Measurements from ENCODE around the gene CTCF.
"Not testable (repeated sequence)": the region's sequence is repeated elsewhere in the genome, so short reads cannot be mapped to it uniquely, and the experiment has no call there.

CTCF gene, protein sequence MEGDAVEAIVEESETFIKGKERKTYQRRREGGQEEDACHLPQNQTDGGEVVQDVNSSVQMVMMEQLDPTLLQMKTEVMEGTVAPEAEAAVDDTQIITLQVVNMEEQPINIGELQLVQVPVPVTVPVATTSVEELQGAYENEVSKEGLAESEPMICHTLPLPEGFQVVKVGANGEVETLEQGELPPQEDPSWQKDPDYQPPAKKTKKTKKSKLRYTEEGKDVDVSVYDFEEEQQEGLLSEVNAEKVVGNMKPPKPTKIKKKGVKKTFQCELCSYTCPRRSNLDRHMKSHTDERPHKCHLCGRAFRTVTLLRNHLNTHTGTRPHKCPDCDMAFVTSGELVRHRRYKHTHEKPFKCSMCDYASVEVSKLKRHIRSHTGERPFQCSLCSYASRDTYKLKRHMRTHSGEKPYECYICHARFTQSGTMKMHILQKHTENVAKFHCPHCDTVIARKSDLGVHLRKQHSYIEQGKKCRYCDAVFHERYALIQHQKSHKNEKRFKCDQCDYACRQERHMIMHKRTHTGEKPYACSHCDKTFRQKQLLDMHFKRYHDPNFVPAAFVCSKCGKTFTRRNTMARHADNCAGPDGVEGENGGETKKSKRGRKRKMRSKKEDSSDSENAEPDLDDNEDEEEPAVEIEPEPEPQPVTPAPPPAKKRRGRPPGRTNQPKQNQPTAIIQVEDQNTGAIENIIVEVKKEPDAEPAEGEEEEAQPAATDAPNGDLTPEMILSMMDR

DNA sequence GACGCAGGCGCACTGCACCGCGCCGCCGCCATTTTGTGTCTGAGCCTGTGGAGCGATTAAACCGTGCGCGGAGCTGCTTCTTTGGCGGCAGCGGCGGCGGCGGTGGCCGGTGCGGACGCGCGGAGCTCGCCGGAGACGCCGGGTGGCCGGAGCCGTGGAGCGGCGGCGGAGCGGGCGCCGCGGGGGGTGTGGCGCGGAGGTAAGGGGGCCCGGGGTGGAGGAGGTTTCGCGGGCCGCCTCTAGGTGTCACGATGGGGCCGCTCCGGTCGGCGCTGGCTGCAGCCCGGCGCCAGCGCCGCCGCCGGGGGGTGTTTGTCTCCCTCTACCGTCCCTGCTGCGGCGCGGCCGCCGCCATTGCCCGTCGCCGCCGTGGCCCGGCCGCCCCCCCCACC, at the start of gene CTCF:
TSS of gene CTCF (plus strand) at position 1 of the 392 bp plus-strand sequence. CDS start 48,307 bp downstream, outside the sequence.
- DNase-seq: peak; percentile 62

DNA sequence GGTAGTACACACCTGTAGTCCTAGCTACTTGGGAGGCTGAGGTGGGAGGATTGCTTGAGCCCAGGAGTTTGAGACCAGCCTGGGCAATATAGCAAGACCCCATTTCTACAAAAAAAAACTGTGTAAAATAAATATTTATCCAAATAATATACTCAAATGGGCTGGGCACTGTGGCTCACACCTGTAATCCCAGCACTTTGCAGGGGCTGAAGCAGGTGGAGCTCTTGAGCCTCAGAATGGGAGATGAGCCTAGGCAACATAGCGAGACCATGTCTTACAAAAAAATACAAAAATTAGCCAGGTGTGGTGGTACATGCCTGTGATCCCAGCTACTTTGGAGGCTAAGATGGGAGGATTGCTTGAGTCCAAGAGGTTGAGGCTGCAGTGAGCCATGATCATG, 48.4 kb upstream of the CTCF start:
- not testable (repeated sequence) for DNase-seq

DNA sequence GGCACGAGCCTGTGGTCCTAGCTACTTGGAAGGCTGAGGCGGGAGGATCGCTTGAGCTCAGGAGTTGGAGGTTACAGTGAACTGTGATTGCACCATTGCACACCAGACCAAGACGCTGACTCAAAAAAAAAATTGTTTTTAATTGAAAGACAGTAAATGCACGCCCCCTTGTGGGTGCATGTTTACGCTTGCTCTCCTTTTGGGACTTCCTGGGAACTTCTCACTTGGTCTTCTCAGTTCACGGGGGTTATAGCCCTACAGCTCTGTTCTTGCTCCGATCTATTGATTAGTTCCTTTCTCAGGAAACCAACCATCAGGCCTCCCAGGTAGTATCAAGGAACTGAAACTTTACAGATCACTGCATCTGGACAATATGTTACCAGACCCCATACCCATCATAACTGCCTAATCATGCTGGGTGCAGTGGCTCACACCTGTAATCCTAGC, 47.9 kb upstream of the CTCF start:
- DNase-seq: peak; percentile 26

DNA sequence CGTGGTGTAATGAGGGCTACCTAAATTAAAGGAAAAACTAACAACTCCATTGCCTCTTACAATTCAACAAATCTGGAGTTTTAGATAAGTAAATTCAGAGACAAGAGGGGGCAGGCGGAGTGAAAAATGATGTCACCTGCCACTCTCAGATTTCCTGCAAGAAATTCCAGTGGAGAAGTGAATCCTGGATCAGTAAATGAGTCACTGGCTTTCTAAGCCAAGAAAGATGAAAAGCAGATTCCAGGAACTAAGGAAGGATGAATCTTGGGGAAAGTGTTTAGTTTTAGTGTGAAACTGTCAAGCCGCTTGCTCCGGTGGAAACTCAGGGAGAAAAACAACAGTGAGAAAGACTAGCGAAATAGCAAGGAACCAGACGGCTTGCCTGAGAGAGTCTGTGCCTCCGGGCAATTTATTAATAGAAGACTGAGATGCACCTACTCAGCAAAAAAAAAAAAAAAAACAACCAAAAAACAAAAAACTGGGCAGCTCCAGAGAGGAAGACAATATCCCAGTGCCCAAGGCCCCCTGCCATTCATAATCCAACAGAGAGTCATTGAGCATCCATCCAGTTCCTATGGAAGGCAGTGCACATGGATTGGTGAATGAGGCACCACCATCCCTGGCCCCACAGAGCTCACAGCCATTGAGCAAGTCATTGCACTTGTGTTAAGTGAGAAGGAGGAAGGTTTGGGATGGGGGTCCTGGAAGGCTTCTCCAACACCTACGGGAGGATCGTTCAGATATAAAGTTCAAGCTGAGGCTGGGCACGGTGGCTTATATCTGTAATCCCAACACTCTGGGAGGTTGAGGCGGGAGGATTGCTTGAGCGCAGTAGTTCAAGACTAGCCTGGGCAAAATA, 45.8 kb upstream of the CTCF start:
- DNase-seq: no peak

DNA sequence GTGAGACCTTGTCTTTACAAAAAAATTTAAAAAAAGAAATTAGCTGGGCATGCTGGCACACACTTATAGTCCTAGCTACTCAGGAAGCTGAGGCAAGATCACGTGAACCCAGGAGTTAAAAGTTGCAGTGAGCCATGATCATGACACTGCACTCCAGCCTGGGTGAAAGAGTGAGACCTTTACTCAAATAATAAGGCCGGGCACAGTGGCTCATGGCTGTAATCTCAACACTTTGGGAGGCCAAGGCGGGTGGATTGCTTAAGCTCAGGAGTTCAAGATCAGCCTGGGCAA, 45.2 kb upstream of the CTCF start:
- DNase-seq: no peak

DNA sequence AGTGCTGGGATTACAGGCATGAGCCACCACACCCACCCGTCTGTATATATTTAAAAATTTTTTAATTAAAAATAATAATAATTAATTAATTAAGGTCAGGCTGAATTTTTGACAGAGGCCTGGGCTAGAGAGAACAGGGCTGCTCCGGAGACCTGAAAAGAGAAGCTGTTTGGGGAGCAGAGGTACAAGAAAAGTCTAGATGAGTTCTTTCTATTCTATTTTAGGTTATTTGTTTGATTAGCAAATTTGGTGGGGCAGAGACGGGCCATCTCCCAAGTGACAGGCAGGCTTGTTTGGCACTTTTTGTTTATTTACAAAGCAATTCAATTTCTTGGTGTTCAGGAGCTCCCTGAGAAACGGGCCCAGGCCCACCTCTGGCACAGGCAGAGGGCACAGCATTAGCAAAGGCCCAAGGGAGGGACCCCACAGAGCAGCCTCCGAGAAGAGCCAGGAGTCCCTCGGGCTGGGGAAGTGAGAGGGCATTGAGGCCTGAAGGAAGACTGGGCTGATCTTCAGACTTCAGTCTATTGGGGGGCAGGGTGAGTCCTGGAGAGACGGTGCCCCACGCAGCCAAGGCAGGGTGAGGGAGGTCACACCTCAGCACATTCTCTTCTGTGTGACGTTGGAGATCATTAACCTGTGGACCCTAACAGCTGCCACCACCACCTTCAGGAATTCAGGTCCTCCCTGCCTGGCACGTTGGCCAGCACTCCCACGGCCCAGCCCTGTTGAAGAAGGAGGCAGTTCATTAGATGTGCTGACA, 44.5 kb upstream of the CTCF start:
- no peak for DNase-seq

DNA sequence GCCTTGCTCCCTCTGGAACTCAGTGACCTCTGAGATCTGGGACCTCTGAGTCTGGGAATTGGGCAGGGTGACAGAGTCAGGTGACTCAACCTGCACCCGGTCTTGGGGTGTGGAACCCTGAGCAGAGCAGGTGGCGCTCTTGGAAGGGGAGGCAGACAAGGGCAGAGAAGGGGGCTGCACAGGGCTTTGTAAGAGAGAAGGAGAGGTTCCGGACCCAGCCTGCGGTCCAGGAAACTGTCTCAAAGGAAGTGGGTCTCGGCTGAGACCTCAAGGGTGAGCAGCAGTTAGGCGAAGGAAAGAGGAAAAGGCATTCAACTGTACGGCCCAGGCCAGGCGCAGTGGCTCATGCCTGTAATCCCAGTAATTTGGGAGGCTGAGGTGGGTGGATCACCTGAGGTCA, 43.6 kb upstream of the CTCF start:
- DNase-seq: no peak

DNA sequence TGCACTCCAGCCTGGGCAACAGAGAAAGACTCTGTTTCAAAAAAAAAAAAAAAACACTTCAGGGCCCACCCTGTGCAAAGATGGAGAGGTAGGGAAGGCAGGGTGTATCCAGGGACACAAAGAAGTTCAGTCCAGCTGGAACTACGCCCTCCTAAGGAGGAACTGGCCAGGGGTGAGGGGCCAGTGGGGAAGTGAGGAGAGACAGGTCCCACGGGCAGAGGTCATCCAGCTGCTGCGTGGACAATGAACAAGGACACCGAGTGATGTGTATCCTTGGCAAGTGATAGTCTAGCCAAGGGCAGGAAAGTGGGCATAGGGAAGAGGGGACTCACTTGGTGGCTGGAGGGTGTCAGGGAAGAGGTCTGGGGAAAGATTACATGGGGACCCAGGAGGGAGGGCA, 43.1 kb upstream of the CTCF start:
- no peak for DNase-seq

DNA sequence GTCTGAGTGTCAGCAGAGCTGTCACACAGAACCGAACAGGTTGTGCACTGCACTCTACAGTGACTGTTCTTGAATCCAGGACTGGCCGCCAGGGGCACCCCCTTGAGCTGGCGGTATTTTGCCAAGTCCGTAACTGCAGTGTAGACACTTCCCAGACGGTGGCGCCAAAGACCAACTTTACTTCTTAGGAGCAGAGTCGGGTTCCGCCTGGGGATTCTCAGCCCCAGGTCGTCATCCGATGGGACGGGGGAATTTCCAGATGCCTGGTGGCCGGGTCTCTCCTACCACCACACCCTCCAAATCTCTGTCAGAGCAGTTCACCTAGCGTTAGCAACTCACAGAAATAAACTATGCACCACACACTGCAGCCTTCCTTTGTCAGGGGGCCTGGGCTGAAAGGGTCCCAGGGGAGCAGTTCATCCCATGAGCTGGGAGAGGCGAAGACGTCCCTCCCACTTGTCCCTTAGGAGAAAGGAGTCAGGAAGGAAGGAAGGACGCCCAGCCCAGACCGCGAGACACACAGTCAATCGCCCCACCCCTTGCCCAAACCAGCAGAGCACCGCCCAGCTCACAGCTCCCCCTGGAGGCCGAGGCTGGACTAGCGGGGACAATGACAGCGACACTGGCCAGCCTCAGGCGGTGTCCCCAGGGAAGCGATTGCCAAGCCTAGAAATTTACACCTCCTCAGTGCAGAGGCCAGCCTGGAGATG, 41.1 kb upstream of the CTCF start:
- peak; percentile 68 for DNase-seq

DNA sequence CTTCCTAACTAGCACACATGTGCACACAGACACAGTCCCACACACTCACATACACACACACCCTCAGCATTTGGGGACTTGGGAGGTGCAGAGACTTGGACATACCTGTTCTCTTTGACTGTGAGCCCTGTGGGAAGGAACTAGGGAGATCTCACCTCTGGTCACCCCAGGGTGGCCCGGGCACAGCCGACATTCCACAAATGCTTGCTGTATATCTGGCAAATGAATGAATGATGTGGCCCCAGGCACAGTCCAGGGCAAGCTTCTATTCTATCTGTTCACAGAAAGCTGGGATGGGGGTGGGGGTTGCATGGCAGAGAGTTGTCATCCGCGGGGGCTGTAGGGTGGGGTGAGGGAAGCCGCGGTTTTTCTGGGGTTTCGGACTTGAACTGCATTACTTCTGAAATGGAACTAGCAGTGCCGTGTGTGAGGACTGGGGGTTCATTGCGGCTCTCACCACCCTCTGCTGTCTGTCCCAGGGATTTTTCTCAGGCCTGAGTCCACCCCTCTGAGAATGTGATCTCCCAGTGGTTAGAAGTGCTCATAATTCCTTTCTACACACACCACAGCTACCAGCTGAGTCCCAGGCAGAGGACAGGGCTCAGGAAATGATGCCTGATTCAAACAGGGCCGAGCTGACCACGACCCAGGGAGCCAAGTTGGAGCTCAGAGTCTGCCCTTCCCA, 37.0 kb upstream of the CTCF start:
- DNase-seq: no peak

DNA sequence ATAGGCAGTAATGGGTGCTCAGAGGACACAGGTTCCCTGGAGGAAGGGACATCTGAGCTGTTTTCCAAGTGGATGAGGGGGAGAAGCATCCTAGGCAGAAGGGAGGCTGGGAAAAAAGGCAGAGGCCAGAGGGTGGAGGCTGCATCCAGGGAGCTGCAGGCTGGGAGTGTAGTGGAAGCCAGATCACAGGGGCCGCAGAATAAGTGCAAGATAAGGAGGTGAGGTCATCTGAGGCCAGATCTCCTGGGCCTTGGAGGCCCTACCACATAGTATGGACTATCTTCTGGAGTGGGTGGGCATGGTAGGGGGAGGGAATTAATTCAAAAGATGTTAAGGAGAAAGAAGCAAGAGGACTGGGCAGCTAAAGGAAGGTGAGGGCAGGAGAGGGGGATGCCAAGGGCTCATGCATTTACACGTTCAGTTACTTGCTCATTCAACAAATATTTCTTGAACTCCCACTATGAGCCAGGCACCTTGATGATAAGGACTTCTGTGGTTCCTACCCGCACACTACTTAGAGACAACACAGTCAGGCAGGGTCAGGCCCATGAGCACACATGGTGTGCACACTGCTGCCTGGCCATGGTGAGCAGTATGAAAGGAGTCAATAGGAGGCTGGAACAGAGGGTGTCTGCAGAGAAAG, 36.1 kb upstream of the CTCF start:
- DNase-seq: no peak

DNA sequence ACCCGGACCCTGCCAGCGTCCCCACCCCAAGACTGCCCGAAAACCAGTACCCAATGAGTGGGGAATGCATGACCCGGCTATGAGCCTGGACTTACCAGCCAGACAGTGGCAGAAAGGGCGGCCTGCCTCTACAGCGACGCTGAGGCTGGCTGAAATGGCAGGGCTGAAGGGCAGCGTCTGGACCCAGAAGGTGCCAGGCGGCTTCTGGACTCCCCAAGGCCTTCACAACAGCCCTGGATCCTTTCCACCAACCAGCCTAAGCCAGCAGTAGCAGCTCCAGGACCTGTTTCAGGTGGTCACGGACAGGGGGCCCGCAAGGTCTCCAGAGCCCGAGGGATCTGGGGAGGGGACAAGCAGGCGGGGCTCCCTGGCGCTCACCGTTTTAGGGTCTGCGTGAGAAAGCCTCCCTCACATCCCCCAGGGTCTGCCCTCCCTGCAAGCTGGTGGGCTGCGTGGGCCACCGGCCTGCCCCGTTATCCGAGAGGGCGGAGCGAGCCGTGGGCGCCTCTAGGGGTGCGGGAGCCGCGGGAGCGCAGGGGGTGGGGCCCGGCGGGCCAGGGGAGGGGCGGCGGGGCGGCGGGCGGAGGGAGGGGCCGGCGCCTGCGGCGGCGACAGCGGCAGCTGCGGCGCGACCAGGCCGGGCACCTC, 34.0 kb upstream of the CTCF start, which contains the start of gene RIPOR1:
TSS of gene RIPOR1 (plus strand) at position 608 of the 648 bp plus-strand sequence. CDS start 9,618 bp downstream, outside the sequence.
- no peak for DNase-seq

DNA sequence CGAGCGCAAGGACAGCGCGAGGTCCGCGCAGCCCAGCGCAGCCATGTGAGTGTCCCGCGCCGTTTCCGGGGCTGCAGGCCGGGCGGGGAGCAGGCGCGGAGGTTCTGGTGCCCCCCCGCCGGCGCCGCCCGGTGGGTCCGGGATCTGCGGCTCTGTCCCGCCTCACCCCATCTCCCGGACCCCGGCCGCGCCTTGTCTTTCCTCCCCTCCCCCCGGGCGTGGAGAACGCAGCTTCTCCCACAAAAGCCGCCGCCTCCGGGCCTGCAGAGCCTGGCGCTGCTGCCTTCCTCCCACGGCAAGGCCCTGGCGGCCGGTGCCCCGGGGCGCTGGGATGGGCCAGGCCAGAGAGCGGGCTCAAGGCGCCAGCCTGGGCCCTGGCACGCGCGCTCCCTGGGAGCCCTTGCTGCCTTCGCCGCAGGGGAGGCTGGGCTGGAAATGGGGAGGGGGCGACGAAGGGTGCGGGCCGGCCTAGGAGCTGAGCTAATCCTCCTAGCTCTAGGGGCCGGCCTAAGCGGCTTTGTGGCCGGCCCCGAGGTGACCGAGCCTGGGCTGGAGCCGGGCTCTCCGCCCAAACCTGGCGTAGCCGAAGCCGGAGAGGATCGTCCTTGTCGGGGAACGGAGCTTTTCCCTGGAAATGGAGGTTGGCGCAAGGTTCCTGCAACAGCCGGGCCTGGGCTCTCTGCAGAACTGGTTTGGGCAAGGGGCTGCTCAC, 33.3 kb upstream of the CTCF start:
- DNase-seq: no peak

DNA sequence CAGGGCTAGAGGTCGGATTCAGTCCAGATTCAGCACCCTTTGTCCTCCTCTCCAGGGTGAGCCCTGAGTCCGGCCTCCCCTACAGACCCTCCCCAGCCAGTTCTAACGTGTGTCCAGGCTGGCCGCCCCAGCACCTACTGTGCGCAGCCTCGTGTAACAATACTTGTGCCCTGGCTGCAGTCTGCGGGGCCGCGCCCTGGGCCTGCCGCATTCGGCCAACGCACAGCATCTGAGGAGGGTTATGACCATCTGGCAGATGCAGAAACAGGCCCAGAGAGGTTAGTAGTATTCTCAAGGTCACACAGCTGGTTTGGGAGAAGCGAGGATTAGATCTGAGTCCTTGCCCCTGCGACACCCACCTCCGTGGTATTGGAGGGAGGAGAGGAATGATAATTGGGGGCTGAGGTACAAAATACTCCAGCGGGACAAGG, 32.7 kb upstream of the CTCF start:
- no peak for DNase-seq

DNA sequence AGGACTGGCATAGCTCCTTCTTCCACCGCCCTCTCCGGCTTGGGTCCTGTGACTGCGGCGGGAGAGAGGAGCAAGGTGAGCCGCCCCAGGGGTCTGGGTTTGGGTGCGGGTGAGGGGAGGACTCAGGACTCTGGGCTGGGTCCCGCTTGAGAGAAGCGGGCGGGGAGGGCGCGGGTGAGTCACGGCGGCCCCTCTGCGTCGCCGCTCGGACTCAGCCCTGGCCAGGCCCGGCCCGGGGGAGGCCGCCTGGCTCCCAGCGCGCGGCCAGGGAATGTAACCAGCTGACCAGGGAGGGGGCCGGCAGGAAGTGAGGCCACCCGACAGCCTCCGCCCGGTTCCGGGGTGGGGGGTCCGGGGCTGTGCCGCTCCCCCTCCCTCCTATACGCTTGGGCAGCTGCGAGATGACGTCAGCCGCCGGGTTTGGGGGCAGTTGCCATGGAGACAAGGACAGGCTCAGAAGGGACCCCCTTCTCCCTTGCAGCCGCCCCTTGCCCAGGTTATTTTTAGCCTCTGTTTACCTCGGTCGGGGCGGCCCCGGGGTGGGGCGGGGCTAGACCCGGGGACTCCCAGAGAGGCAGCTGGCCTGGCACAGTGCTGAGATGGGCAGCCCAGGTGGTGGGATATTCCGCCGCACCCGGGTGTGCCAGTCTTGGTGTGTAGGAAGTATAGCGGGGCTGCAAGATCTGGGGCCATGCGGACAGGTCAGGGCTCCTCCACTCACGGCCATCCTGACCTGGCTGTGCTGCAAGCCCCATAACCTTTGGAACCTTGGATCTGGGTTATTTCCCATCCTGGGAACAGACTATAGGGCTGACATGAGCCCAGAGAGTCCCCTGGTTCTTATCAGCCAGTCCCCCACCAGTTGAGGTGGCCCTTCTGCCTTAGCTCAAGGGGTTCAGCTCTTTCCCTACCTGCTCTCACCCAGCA, 32.0 kb upstream of the CTCF start:
- DNase-seq: no peak

DNA sequence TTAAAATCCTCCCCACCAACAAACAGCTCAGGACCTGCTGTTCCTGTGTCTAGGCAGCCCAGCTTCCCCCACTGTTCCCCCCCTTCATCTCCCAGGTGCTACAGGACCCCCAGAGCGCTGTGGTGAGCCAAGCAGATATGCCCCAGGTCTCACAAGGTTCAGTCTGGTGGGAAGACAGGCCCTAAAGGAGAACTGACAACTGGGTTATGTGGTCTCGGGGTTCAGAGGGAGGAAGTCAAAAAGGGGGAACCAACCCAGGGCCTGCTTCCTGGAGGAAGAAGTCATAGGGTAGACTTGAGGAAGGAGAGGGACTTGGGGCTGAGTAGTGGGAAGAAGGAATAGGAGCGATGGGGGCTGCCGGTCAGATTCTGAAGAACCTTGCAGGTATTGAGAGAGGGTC, 31.1 kb upstream of the CTCF start:
- no peak for DNase-seq

DNA sequence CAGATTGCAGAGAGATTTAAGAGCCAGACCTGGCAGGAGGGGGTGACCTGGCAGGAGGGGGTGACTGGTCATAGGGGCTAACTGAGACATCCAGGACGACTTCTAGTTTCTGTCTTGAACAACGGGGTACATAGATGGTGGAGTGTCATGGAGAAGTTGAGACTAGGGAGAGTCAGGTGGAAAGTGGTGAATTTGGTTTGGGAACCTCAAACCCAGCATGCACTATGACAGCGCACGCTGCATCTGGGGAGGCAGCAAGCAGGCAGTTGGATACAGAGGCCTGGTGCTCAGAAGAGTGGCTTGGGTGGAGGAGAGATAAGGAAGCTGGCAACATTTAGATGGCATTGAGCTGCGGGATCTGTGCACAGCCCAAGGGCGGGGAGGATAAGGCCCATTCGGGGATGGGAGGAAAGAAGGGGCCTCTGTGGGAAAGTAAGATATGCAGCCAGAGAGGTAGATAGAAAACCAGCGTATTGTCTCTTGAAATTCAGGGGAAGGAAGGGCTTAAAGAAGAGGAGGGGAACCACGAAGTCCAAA, 29.2 kb upstream of the CTCF start:
- DNase-seq: no peak

DNA sequence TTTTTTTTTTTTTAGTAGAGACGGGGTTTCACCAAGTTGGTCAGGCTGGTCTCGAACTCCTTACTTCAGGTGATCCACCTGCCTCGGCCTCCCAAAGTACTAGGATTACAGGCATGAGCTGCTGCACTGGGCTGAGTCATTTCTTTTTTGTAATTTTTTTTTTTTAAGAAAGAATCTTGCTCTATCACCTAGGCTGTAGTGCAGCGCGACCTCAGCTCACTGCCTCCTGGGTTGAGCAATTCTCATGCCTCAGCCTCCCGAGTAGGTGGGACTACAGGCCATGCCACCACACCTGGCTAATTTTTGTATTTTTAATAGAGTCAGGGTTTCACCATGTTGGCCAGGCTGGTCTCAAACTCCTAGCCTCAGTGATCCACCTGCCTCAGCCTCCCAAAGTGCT, 28.3 kb upstream of the CTCF start:
- DNase-seq: not testable (repeated sequence)

Measured in NCI-H2029 (cell line).